RWPE2 (cell line): ENCODE results near the gene RCN2.

Experiments used
- ATAC-seq: fragments of 200-7000 bp; cut with Tn5 transposase; 3 replicates; pipeline ENCODE4 v1.9.1; 2021; ENCODE audit warnings: low read depth
- DNase-seq: peaks from one replicate; pipeline ENCODE4 v3.0.0-alpha.2; 2020; ENCODE audit warnings: low spot score
- H3K27ac ChIP-seq: fragments of 450-650 bp; 2 replicates; pipeline ENCODE4 v1.5.1; 2017; ENCODE audit warnings: mild to moderate bottlenecking; ENCODE audit not compliant: poor library complexity, severe bottlenecking
- H3K27me3 ChIP-seq: fragments of 250-450 bp; sonication (Bioruptor Pico); 2 replicates; pipeline ENCODE4 v1.5.1; 2021; ENCODE audit warnings: mild to moderate bottlenecking, moderate library complexity; ENCODE audit not compliant: insufficient read depth, poor library complexity, severe bottlenecking
- H3K36me3 ChIP-seq: fragments of 250-450 bp; sonication (Bioruptor Pico); 2 replicates; pipeline ENCODE4 v1.5.1; 2020; ENCODE audit warnings: low read depth, mild to moderate bottlenecking, moderate library complexity
- H3K4me1 ChIP-seq: fragments of 250-450 bp; sonication (Bioruptor Pico); 2 replicates; pipeline ENCODE4 v1.5.1; 2021; ENCODE audit warnings: mild to moderate bottlenecking, moderate library complexity; ENCODE audit not compliant: insufficient read depth, poor library complexity, severe bottlenecking
- H3K4me3 ChIP-seq: fragments of 250-450 bp; sonication (Bioruptor Pico); 2 replicates; pipeline ENCODE4 v1.5.1; 2021; ENCODE audit warnings: mild to moderate bottlenecking, moderate library complexity; ENCODE audit not compliant: severe bottlenecking
- H3K9me3 ChIP-seq: fragments of 250-450 bp; sonication (Bioruptor Pico); 2 replicates; pipeline ENCODE4 v1.5.1; 2021; ENCODE audit warnings: mild to moderate bottlenecking, moderate library complexity; ENCODE audit not compliant: severe bottlenecking
- CTCF ChIP-seq: fragments of 450-650 bp; IDR thresholded peaks from one replicate; pipeline ENCODE4 v1.5.1; 2017; ENCODE audit warnings: mild to moderate bottlenecking, moderate library complexity; ENCODE audit not compliant: poor library complexity, severe bottlenecking

The RCN2 gene

GRCh38 chr15:76973362-76973743 lies 41.8 kb downstream of the RCN2 start:
- DNase-seq (no peak), ATAC-seq (no peak)
- TF ChIP-seq CTCF, result peak; percentile 23
- no peaks in the 10 kb centered on the region for H3K27me3 ChIP-seq
- no peak overlapping the region for H3K27ac ChIP-seq
- no peaks in the 10 kb centered on the region for H3K4me1 ChIP-seq
- H3K9me3 ChIP-seq, result no peaks in the 10 kb centered on the region
- H3K36me3 ChIP-seq, result no peaks in the 10 kb centered on the region
- no peak overlapping the region for H3K4me3 ChIP-seq

GRCh38 chr15:76973906-76974305 lies 42.4 kb downstream of the RCN2 start:
- H3K4me3 ChIP-seq, result no peak overlapping the region
- DNase-seq, result no peak
- ATAC-seq, result no peak
- H3K9me3 ChIP-seq, result no peaks in the 10 kb centered on the region
- TF ChIP-seq CTCF, result no peak
- no peaks in the 10 kb centered on the region for H3K4me1 ChIP-seq
- H3K27ac ChIP-seq, result no peak overlapping the region
- H3K36me3 ChIP-seq, result no peaks in the 10 kb centered on the region
- no peaks in the 10 kb centered on the region for H3K27me3 ChIP-seq

GRCh38 chr15:76974456-76975036 lies 43.0 kb downstream of the RCN2 start:
- Histone ChIP-seq H3K36me3 (no peaks in the 10 kb centered on the region), H3K27me3 (no peaks in the 10 kb centered on the region), H3K27ac (no peak overlapping the region), H3K4me1 (no peaks in the 10 kb centered on the region), H3K9me3 (no peaks in the 10 kb centered on the region), H3K4me3 (no peak overlapping the region)
- no peak for TF ChIP-seq CTCF
- DNase-seq (no peak), ATAC-seq (no peak)

GRCh38 chr15:76976141-76976540 lies 44.6 kb downstream of the RCN2 start:
- Histone ChIP-seq H3K9me3 (no peaks in the 10 kb centered on the region), H3K27ac (no peak overlapping the region), H3K36me3 (no peaks in the 10 kb centered on the region), H3K27me3 (no peaks in the 10 kb centered on the region), H3K4me3 (no peak overlapping the region), H3K4me1 (no peaks in the 10 kb centered on the region)
- TF ChIP-seq CTCF, result no peak
- DNase-seq (no peak), ATAC-seq (no peak)

- no peaks in the 10 kb centered on the region for H3K27me3 ChIP-seq
- H3K4me3 ChIP-seq, result no peak overlapping the region
- no peaks in the 10 kb centered on the region for H3K9me3 ChIP-seq
- ATAC-seq (no peak), DNase-seq (no peak)
- TF ChIP-seq CTCF, result no peak
- no peaks in the 10 kb centered on the region for H3K36me3 ChIP-seq
- no peak overlapping the region for H3K27ac ChIP-seq
- no peaks in the 10 kb centered on the region for H3K4me1 ChIP-seq
Observed at GRCh38 chr15:76976572-76977270, 45.2 kb downstream of the RCN2 start.
